DMS 273 (cell line): ENCODE results near the gene SH2D4B.
"Not testable (repeated sequence)": the region's sequence is repeated elsewhere in the genome, so short reads cannot be mapped to it uniquely, and the experiment has no call there.

Source experiments
- DNase-seq: peaks from one replicate; lab custom pipeline; 2025; ENCODE audit not compliant: unreplicated experiment; lab: John Stamatoyannopoulos, UW

Gene SH2D4B

GRCh38 chr10:80523773-80524172 lies 13.9 kb upstream of the SH2D4B start:
- DNase-seq, result no peak

GRCh38 chr10:80524190-80524909 lies 13.4 kb upstream of the SH2D4B start:
- no peak for DNase-seq

- DNase-seq, result no peak
Measured at GRCh38 chr10:80526218-80526617, 11.5 kb upstream of the SH2D4B start.

GRCh38 chr10:80526742-80527141 lies 11.0 kb upstream of the SH2D4B start:
- no peak for DNase-seq

GRCh38 chr10:80528185-80528700 lies 9.5 kb upstream of the SH2D4B start:
- no peak for DNase-seq

GRCh38 chr10:80528901-80529300 lies 8.8 kb upstream of the SH2D4B start:
- DNase-seq, result no peak

- no peak for DNase-seq
Measured at GRCh38 chr10:80529604-80530003, 8.1 kb upstream of the SH2D4B start.

GRCh38 chr10:80530251-80530650 lies 7.5 kb upstream of the SH2D4B start:
- peak; percentile 49 for DNase-seq

- DNase-seq, result no peak
Measured at GRCh38 chr10:80530816-80531215, 6.9 kb upstream of the SH2D4B start.

- no peak for DNase-seq
Measured at GRCh38 chr10:80532571-80532970, 5.1 kb upstream of the SH2D4B start.

GRCh38 chr10:80534059-80534458 lies 3.6 kb upstream of the SH2D4B start:
- DNase-seq, result not testable (repeated sequence)

GRCh38 chr10:80534646-80535045 lies 3.1 kb upstream of the SH2D4B start:
- not testable (repeated sequence) for DNase-seq

- no peak for DNase-seq
Measured at GRCh38 chr10:80535671-80536360, 1.9 kb upstream of the SH2D4B start.

- DNase-seq, result no peak
Measured at GRCh38 chr10:80536361-80536835, 1.3 kb upstream of the SH2D4B start.

GRCh38 chr10:80537086-80537735 lies 491 bp upstream of the SH2D4B start:
- no peak for DNase-seq

GRCh38 chr10:80538481-80539185 lies 931 bp downstream of the SH2D4B start:
- no peak for DNase-seq

GRCh38 chr10:80539421-80540031 lies 1.8 kb downstream of the SH2D4B start:
- DNase-seq, result no peak

- DNase-seq, result no peak
Measured at GRCh38 chr10:80540136-80540535, 2.4 kb downstream of the SH2D4B start.

GRCh38 chr10:80540618-80540980 lies 2.9 kb downstream of the SH2D4B start:
- DNase-seq, result no peak

GRCh38 chr10:80540981-80541750 lies 3.5 kb downstream of the SH2D4B start:
- no peak for DNase-seq
